GM13977 (cell line): ENCODE results near the gene PBX4.

ENCODE experiments used
- DNase-seq: peaks from one replicate; pipeline ENCODE4 v3.0.0; 2012; ENCODE audit warnings: low spot score
- CTCF ChIP-seq: IDR thresholded peaks from 2 replicates; pipeline ENCODE4 v1.5.1; 2012; ENCODE audit warnings: mild to moderate bottlenecking, control low read depth; ENCODE audit not compliant: insufficient read depth; ENCODE audit errors: extremely low read depth, missing control alignments
- in situ Hi-C: fragments of 300-500 bp; cut with MboI; formaldehyde crosslinking; loops from one replicate; pipeline ENCODE4 v1.12.0; 2022; ENCODE audit warnings: low sequenced_read_pairs, low pct_unique_long_range_greater_than_20kb, mixed read lengths, inconsistent platforms; ENCODE audit not compliant: unreplicated experiment

The PBX4 gene

DNA sequence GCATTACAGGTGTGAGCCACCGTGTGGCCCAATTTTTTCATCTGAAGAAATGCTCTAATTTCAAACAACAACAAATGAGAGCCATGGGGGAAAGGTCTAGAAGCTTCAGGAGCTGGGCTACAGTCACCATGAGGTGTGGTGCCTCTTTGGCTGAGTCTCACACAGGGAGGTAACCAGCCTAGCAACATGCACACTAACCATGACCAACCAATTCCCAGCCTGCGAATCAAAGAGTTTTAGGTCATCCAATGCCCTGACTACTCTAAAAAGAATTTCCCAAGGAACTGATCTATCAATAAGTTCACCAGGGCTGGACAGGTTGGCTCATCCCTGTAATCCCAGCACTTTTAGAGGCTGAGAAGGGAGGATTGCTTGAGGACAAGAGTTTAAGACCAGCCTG is 29.9 kb downstream of the PBX4 start:
- no peak for DNase-seq
- in situ Hi-C loops: no loop called here
- no peak for TF ChIP-seq CTCF

DNA sequence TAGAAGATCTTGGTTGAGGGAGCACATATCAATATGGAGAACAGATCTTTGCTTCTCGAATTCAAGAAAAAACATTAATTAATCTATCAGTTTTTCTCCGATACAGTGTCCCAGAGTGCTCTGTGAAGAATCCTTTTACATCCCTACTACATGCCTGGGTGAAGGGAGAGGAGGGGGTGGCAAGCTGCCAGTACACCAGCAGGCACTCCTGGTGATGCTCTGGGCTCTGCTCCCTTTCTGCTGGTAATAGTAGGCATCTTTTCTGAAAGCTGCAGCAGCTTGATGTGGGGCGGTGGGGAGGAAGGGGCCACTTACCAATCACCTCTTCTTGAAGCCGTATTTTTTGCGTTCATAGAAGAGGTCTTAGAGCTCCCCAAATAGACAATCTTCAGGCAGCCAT is 30.7 kb downstream of the PBX4 start:
- in situ Hi-C loops: no loop called here
- DNase-seq: no peak
- no peak for TF ChIP-seq CTCF

GRCh38 chr19:19584356-19584755 is 34.1 kb downstream of the PBX4 start:
- no peak for DNase-seq
- TF ChIP-seq CTCF: no peak
- in situ Hi-C loops: no loop called here

DNA sequence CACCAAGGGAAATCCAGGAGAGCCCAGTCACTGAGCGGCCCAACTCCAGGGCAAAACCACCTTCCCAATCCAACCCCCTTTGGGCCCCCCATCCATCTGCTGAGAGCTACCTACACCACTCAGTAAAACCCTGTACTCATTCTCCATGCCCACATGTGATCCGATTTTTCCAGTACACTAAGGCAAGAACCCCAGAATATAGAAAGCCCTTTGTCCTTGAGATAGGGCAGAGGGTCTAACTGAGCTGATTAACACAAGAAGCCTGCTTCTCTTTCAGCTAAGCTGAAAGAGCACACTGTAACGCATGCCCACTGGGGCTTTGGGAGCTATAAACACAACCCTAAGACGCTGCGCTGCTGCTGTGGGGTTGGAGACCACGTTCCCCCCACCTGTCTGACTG is 36.0 kb downstream of the PBX4 start:
- in situ Hi-C loops: no loop called here
- DNase-seq: no peak
- TF ChIP-seq CTCF: no peak

GRCh38 chr19:19581391-19581790 is 37.1 kb downstream of the PBX4 start:
- no peak for DNase-seq
- TF ChIP-seq CTCF: no peak
- in situ Hi-C loops: no loop called here

DNA sequence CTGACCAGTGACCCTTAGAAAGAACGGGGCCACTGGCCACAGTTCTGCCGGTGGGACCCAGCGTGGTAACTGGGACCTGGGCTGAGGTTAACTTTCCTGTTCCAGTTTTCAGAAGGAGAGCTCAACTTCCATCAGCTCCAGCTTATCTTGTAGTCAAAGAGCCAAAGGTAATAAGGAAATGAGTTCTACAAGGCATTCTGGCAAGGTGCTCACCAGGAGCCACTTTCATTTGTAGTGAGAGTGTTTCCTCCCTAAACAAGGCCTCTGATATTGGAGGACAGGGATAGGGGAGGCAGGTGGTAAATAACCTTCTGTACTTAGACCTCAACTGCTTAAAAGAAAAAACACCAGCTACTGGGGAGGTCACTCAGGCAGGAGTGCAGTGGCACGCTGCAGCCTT is 38.1 kb downstream of the PBX4 start:
- no peak for TF ChIP-seq CTCF
- in situ Hi-C loops: no loop called here
- no peak for DNase-seq
